A673 (cell line): ENCODE data around the gene RCC1. TPM values are rescaled to one million over a fixed set of nuclear protein-coding genes. Genes with fewer than 3 reads are reported as not detected.
"Not testable (repeated sequence)": the region's sequence is repeated elsewhere in the genome, so short reads cannot be mapped to it uniquely, and the experiment has no call there.

Source experiments
- BruUV-seq: library from RNA; stranded (reverse); fragments of 400-500 nt; replicated peaks from 2 replicates; lab custom pipeline; 2021; lab: Mats Ljungman, UMichigan
- CTCF ChIA-PET: fragments of 300-600 bp; sonication (Branson Sonifier 250); formaldehyde crosslinking; loops from one replicate; lab custom pipeline; 2022; ENCODE audit warnings: antibody characterized with exemption; lab: Charles Lee
- POLR2A ChIA-PET: fragments of 300-600 bp; sonication (Branson Sonifier 250); formaldehyde crosslinking; loops from one replicate; lab custom pipeline; 2022; ENCODE audit warnings: antibody characterized with exemption; ENCODE audit not compliant: low non-redundant PET; lab: Charles Lee
- DNase-seq: peaks from one replicate; pipeline ENCODE4 v3.0.0-alpha.2; 2015; ENCODE audit warnings: low spot score
- H3K27ac ChIP-seq: fragments of 200-600 bp; sonication (generic); 2 replicates; pipeline ENCODE4 v1.5.1; 2016; ENCODE audit warnings: mixed run types, low read depth, mild to moderate bottlenecking, mixed read lengths, antibody characterized with exemption, low read length; ENCODE audit not compliant: poor library complexity, severe bottlenecking
- H3K27me3 ChIP-seq: fragments of 200-600 bp; sonication (generic); replicated peaks from 2 replicates; pipeline ENCODE4 v1.6.1; 2017; ENCODE audit warnings: mixed run types, low read depth, mild to moderate bottlenecking, mixed read lengths, antibody characterized with exemption, low read length; ENCODE audit not compliant: insufficient read depth, poor library complexity
- H3K36me3 ChIP-seq: fragments of 200-600 bp; sonication (generic); 2 replicates; pipeline ENCODE4 v1.6.1; 2016; ENCODE audit warnings: mixed run types, mild to moderate bottlenecking, mixed read lengths, antibody characterized with exemption, low read length; ENCODE audit not compliant: insufficient read depth, poor library complexity, severe bottlenecking
- H3K4me1 ChIP-seq: fragments of 200-600 bp; sonication (generic); 2 replicates; pipeline ENCODE4 v1.6.1; 2017; ENCODE audit warnings: mixed run types, mild to moderate bottlenecking, mixed read lengths, antibody characterized with exemption, low read length; ENCODE audit not compliant: insufficient read depth, poor library complexity, severe bottlenecking
- H3K4me3 ChIP-seq: fragments of 200-600 bp; sonication (generic); 2 replicates; pipeline ENCODE4 v1.5.1; 2016; ENCODE audit warnings: low read depth, mixed run types, mild to moderate bottlenecking, mixed read lengths, low read length; ENCODE audit not compliant: poor library complexity, severe bottlenecking
- H3K9me3 ChIP-seq: fragments of 200-600 bp; sonication (generic); 2 replicates; pipeline ENCODE4 v1.6.1; 2016; ENCODE audit warnings: mixed run types, low read depth, mild to moderate bottlenecking, mixed read lengths, antibody characterized with exemption, low read length; ENCODE audit not compliant: poor library complexity, severe bottlenecking
- CTCF ChIP-seq: fragments of 300-800, 200-600 bp; sonication (generic); conservative IDR thresholded peaks from 2 replicates; pipeline ENCODE4 v1.5.1; 2017; ENCODE audit warnings: low read depth, mild to moderate bottlenecking, antibody characterized with exemption, low read length, moderate library complexity, mixed read lengths
- EZH2 ChIP-seq: fragments of 200-600 bp; sonication (generic); IDR thresholded peaks from 2 replicates; pipeline ENCODE4 v1.6.1; 2017; ENCODE audit warnings: borderline replicate concordance, low read depth, mild to moderate bottlenecking, mixed read lengths, antibody characterized with exemption, low read length; ENCODE audit not compliant: poor library complexity, severe bottlenecking
- intact Hi-C: fragments of 100-400 bp; cut with micrococcal nuclease; formaldehyde crosslinking; loops from one replicate; pipeline ENCODE4 v1.10.0; 2022; ENCODE audit not compliant: unreplicated experiment
- total RNA-seq: library from RNA; stranded (reverse); gene quantifications from 2 replicates; pipeline ENCODE4 v1.2.3, GENCODE V29; 2021

The RCC1 gene
- total RNA-seq, 1 experiment from 2014 or later = 125 TPM

GRCh38 chr1:28580722-28581530, 75.1 kb downstream of the RCC1 start:
- intact Hi-C loops = loop anchor here (5.0 kb wide), 1 partner anchor 64 kb away; no protein-coding TSS in a partner anchor
- TSS peak; percentile 58 for BruUV-seq
- peaks cover 40% of the 10 kb centered on the region for H3K36me3 ChIP-seq
- no peaks in the 10 kb centered on the region for H3K27me3 ChIP-seq
- H3K9me3 ChIP-seq = no peaks in the 10 kb centered on the region
- peak overlapping the region; percentile 81 for H3K27ac ChIP-seq
- peak; percentile 58 for DNase-seq
- H3K4me1 ChIP-seq = peaks cover 13% of the 10 kb centered on the region
- ChIA-PET POLR2A (interaction anchor here (0.6 to 1.6 kb wide), 8 partner anchors 14 to 331 kb away, joined by 3 to 19 read pairs (median 4); partner anchors contain the start of gene TAF12), CTCF (interaction anchor here (1.0 to 1.8 kb wide), 2 partner anchors 22 to 63 kb away, joined by 3 to 8 read pairs; no protein-coding TSS in a partner anchor)
- TF ChIP-seq EZH2 = no peak
- TF ChIP-seq CTCF = peak; percentile 37
- peak overlapping the region; percentile 75 for H3K4me3 ChIP-seq

GRCh38 chr1:28581531-28582247, 75.8 kb downstream of the RCC1 start:
- peak overlapping the region; percentile 81 for H3K27ac ChIP-seq
- ChIA-PET POLR2A (interaction anchor here (0.5 to 1.6 kb wide), 13 partner anchors 11 to 477 kb away, joined by 3 to 19 read pairs (median 4); partner anchors contain the start of gene TAF12), CTCF (interaction anchor here (0.6 to 1.8 kb wide), 3 partner anchors 21 to 297 kb away, joined by 3 to 8 read pairs (median 3); no protein-coding TSS in a partner anchor)
- TF ChIP-seq EZH2 (no peak), CTCF (0 out of 2 replicates have a peak, but pooled peaks have one; percentile 0)
- BruUV-seq = no TSS peak
- H3K4me1 ChIP-seq = peaks cover 13% of the 10 kb centered on the region
- intact Hi-C loops = loop anchor here (5.0 kb wide), 1 partner anchor 64 kb away; no protein-coding TSS in a partner anchor
- H3K4me3 ChIP-seq = peak overlapping the region; percentile 75
- H3K9me3 ChIP-seq = no peaks in the 10 kb centered on the region
- H3K36me3 ChIP-seq = peaks cover 40% of the 10 kb centered on the region
- no peaks in the 10 kb centered on the region for H3K27me3 ChIP-seq
- peak; percentile 97 for DNase-seq

GRCh38 chr1:28582248-28582615, 76.4 kb downstream of the RCC1 start:
- Histone ChIP-seq H3K9me3 (no peaks in the 10 kb centered on the region), H3K4me1 (peaks cover 13% of the 10 kb centered on the region), H3K4me3 (peak overlapping the region; percentile 75), H3K27ac (peak overlapping the region; percentile 81), H3K27me3 (no peaks in the 10 kb centered on the region), H3K36me3 (peaks cover 39% of the 10 kb centered on the region)
- TF ChIP-seq EZH2 (no peak), CTCF (no peak)
- peak; percentile 64 for DNase-seq
- ChIA-PET CTCF (interaction anchor here (0.6 to 1.8 kb wide), 2 partner anchors 65 to 297 kb away, joined by 3 to 8 read pairs; no protein-coding TSS in a partner anchor), POLR2A (interaction anchor here (0.5 to 1.6 kb wide), 13 partner anchors 11 to 477 kb away, joined by 3 to 19 read pairs (median 4); partner anchors contain the start of gene TAF12)
- TSS peak; percentile 95 for BruUV-seq
- intact Hi-C loops = loop anchor here (5.0 kb wide), 1 partner anchor 65 kb away; no protein-coding TSS in a partner anchor

- H3K4me1 ChIP-seq, intact Hi-C loops, H3K9me3 ChIP-seq, H3K27me3 ChIP-seq, CTCF ChIA-PET, BruUV-seq, H3K4me3 ChIP-seq, H3K27ac ChIP-seq, H3K36me3 ChIP-seq, POLR2A ChIA-PET, DNase-seq: not testable (repeated sequence)
Measured at GRCh38 chr1:28586585-28587391, 80.9 kb downstream of the RCC1 start.
